Bronchial smooth muscle cell (primary cell): ENCODE data around the gene ATP5MC2. TPM values are rescaled to one million over a fixed set of nuclear protein-coding genes. Genes with fewer than 3 reads are reported as not detected.

Experiments used
- total RNA-seq: library from RNA; depleted of rRNA; stranded (reverse); fragments of >200 nt; gene quantifications from 2 replicates; pipeline ENCODE4 v1.2.1, GENCODE V29; 2014

The ATP5MC2 gene
- total RNA-seq: 128 and 130 TPM in 2 replicates

GRCh38 chr12:53675701-53676607 is at the start of gene ATP5MC2:
Gene ATP5MC2 (minus strand): TSS chr12:53676083. CDS start chr12:53672614, 3,469 bp downstream.

GRCh38 chr12:53625946-53626701 is 49.8 kb downstream of the ATP5MC2 start, which contains the start of gene ATF7:
Gene ATF7 (minus strand): TSS chr12:53626382. CDS start chr12:53601000, 25,382 bp downstream.

Other genes with a start within 250 kb of the ATP5MC2 start
- gene PRR13, start 234.3 kb downstream of the ATP5MC2 start, total RNA-seq: 14.6 and 27.1 TPM in 2 replicates
- 221 and 306 TPM in 2 replicates for gene PCBP2, start 224.0 kb downstream of the ATP5MC2 start, total RNA-seq
- gene MAP3K12, start 176.6 kb downstream of the ATP5MC2 start, total RNA-seq: 43.6 and 47.6 TPM in 2 replicates
- 32.4 and 33.4 TPM in 2 replicates for gene TARBP2, start 174.8 kb downstream of the ATP5MC2 start, total RNA-seq
- gene NPFF, start 168.6 kb downstream of the ATP5MC2 start, total RNA-seq: not detected in 2 replicates
- gene ATF7, start 49.7 kb downstream of the ATP5MC2 start, total RNA-seq: 9.8 and 10.6 TPM in 2 replicates
- 148 and 205 TPM in 2 replicates for gene CALCOCO1, start 51.4 kb upstream of the ATP5MC2 start, total RNA-seq
- gene CISTR, start 75.9 kb upstream of the ATP5MC2 start, total RNA-seq: not detected in 2 replicates